HL-60 (cell line): ENCODE results near the gene TTC33.
A peak's percentile ranks its signal among the peaks of the same experiment; 100 is the strongest.

Experiments used
- DNase-seq, 2 experiments: peaks; one replicate each; pipeline ENCODE4 v3.0.0-alpha.2; 2010 to 2020; ENCODE audit warnings: low read depth in 1 of 2, low spot score in 1 of 2
- H3K27ac ChIP-seq: fragments of 250-450 bp; sonication (Bioruptor Pico); replicated peaks from 2 replicates; pipeline ENCODE4 v1.5.1; 2020; ENCODE audit warnings: mild to moderate bottlenecking, moderate library complexity
- H3K27me3 ChIP-seq: fragments of 250-450 bp; sonication (Bioruptor Pico); 2 replicates; pipeline ENCODE4 v1.5.1; 2021; ENCODE audit warnings: mild to moderate bottlenecking, moderate library complexity; ENCODE audit not compliant: insufficient read depth, poor library complexity, severe bottlenecking
- H3K4me3 ChIP-seq: replicated peaks from 2 replicates; pipeline ENCODE4 v1.5.1; 2011; ENCODE audit warnings: mild to moderate bottlenecking, control low read depth, low read length; ENCODE audit not compliant: insufficient read depth
- GABPA ChIP-seq: IDR thresholded peaks from 2 replicates; pipeline ENCODE4 v1.6.1; 2012; ENCODE audit warnings: low read depth
- POLR2AphosphoS5 ChIP-seq: IDR thresholded peaks from 2 replicates; pipeline ENCODE4 v1.6.1; 2012; ENCODE audit warnings: low read depth
- SPI1 ChIP-seq: IDR thresholded peaks from 2 replicates; pipeline ENCODE4 v1.6.1; 2012; ENCODE audit warnings: low read depth, mild to moderate bottlenecking, borderline replicate concordance
- TF ChIP-seq, protein P1 (sequence below): IDR thresholded peaks from 2 replicates; pipeline ENCODE4 v1.6.1; 2012; ENCODE audit warnings: low read depth; ENCODE audit not compliant: insufficient replicate concordance
- TF ChIP-seq, protein P2 (sequence below): IDR thresholded peaks from one replicate; pipeline ENCODE4 v1.5.1; 2011; ENCODE audit warnings: low read length, control low read depth, inconsistent platforms; ENCODE audit not compliant: insufficient read depth

The TTC33 gene

DNA sequence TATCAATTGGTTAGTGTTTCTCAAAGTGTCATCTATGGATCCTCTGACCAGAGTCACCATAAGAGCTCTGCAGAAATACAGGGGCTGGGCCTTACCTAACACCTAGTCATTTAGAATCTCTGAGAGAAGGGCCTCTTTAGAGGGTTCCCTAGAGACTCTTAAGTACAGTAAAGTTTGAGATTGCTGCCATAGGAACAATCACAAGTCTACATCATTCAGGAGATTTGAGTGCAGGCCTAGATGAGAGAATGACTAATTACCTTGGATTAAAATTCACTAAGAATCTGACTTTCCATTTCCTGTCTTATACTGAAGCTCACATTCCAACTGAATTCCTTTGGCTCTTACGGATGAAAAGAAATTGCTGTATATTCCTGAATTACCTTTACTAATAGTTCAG, 258.2 kb downstream of the TTC33 start:
- no peak for DNase-seq
- no peaks in the 10 kb centered on the region for H3K27me3 ChIP-seq
- H3K4me3 ChIP-seq: no peak overlapping the region
- H3K27ac ChIP-seq: no peak overlapping the region
- TF ChIP-seq SPI1: no peak
- TF ChIP-seq, protein P1, sequence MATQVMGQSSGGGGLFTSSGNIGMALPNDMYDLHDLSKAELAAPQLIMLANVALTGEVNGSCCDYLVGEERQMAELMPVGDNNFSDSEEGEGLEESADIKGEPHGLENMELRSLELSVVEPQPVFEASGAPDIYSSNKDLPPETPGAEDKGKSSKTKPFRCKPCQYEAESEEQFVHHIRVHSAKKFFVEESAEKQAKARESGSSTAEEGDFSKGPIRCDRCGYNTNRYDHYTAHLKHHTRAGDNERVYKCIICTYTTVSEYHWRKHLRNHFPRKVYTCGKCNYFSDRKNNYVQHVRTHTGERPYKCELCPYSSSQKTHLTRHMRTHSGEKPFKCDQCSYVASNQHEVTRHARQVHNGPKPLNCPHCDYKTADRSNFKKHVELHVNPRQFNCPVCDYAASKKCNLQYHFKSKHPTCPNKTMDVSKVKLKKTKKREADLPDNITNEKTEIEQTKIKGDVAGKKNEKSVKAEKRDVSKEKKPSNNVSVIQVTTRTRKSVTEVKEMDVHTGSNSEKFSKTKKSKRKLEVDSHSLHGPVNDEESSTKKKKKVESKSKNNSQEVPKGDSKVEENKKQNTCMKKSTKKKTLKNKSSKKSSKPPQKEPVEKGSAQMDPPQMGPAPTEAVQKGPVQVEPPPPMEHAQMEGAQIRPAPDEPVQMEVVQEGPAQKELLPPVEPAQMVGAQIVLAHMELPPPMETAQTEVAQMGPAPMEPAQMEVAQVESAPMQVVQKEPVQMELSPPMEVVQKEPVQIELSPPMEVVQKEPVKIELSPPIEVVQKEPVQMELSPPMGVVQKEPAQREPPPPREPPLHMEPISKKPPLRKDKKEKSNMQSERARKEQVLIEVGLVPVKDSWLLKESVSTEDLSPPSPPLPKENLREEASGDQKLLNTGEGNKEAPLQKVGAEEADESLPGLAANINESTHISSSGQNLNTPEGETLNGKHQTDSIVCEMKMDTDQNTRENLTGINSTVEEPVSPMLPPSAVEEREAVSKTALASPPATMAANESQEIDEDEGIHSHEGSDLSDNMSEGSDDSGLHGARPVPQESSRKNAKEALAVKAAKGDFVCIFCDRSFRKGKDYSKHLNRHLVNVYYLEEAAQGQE: no peak
- TF ChIP-seq, protein P2, sequence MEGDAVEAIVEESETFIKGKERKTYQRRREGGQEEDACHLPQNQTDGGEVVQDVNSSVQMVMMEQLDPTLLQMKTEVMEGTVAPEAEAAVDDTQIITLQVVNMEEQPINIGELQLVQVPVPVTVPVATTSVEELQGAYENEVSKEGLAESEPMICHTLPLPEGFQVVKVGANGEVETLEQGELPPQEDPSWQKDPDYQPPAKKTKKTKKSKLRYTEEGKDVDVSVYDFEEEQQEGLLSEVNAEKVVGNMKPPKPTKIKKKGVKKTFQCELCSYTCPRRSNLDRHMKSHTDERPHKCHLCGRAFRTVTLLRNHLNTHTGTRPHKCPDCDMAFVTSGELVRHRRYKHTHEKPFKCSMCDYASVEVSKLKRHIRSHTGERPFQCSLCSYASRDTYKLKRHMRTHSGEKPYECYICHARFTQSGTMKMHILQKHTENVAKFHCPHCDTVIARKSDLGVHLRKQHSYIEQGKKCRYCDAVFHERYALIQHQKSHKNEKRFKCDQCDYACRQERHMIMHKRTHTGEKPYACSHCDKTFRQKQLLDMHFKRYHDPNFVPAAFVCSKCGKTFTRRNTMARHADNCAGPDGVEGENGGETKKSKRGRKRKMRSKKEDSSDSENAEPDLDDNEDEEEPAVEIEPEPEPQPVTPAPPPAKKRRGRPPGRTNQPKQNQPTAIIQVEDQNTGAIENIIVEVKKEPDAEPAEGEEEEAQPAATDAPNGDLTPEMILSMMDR: no peak
- TF ChIP-seq GABPA: no peak
- no peak for TF ChIP-seq POLR2AphosphoS5

DNA sequence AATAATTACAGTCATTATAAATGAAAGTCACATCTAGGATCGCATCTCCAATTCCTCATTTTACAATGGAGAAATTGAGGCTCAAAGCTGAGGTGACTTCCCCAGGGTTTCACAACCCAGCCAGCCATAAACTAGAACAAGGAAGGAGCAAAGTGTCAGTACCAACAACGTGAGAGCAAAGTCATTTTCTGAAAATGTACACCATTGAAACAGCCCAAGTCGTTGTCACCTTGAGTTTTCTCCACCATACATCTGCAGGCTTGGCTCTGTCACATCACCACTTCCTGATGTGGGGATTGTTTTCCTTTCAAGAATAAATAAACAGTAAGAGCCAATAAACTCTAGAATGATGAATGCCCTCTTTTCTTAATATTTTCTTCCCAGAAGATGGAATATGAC, 260.5 kb downstream of the TTC33 start:
- no peak overlapping the region for H3K4me3 ChIP-seq
- TF ChIP-seq, protein P2: no peak
- peak; percentile 43; the same call in 1 of the 2 replicates for TF ChIP-seq SPI1
- no peaks in the 10 kb centered on the region for H3K27me3 ChIP-seq
- H3K27ac ChIP-seq: 0 out of 2 replicates have a peak overlapping the region, but pooled peaks have one; percentile 5
- peak in 1 of 2 experiments; percentile 64 for DNase-seq

DNA sequence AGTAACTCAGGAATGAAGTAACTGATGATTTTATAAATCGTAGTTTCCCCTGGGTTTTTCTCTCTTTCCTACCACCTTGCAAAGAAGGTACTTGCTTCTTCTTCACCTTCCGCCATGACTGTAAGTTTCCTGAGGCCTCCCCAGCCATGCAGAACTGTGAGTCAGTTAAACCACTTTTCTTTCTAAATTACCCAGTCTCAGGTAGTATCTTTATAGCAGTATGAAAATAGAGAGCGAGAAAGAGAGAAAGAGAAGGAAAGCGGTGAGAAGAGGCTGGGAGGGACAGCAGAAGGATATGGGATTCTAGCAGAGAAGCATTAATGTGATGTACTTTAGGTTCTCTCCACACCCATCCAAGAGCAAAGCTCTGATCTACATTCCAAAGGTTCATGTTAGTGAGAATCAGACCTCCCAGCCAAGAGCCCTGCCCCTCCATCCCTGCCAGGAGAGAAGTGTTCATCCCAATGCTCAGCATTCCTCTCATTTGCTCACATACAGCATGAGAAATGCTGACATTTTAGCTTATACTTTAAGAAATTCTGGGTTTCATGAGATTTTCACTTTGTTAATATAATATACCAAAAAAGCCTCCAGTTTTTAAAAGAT, 261.0 kb downstream of the TTC33 start:
- DNase-seq: no peak
- TF ChIP-seq, protein P2: no peak
- TF ChIP-seq, protein P1: no peak
- TF ChIP-seq SPI1 (no peak), POLR2AphosphoS5 (no peak), GABPA (no peak)
- Histone ChIP-seq H3K27me3 (no peaks in the 10 kb centered on the region), H3K27ac (no peak overlapping the region), H3K4me3 (no peak overlapping the region)

DNA sequence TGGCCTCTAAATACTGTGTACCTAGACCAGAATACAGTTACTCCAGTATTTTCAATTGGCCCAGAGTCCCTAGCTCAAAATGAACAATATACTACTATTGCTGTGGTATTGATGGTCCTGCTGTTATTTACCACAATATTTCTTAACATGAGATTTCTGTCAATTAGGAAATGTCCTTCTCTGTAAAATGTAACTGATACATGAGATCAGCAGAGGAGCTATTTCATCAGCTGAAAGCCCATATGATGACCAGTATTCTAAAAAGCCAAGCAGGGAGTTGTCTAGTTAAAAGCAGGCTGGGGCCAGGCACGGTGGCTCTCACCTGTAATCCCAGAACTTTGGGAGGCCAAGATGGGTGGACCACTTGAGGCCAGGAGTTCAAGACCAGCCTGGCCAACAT, 263.7 kb downstream of the TTC33 start:
- Histone ChIP-seq H3K27me3 (no peaks in the 10 kb centered on the region), H3K4me3 (no peak overlapping the region), H3K27ac (peak overlapping the region; percentile 20)
- TF ChIP-seq, protein P1: no peak
- no peak for TF ChIP-seq SPI1
- TF ChIP-seq, protein P2: no peak
- TF ChIP-seq POLR2AphosphoS5: no peak
- TF ChIP-seq GABPA: no peak
- DNase-seq: peak in 1 of 2 experiments; percentile 38
